Stimulated activated CD4-positive, alpha-beta T cell treated with anti-CD3 and anti-CD28 coated beads, Interleukin-2, amount 100 ng/mL, for 24 hours (primary cell): ENCODE measurements around the gene TMEM222.

Experiments used
- DNase-seq, 2 donors: peaks; one replicate each; pipeline ENCODE4 v3.0.0-alpha.2; 2020

The TMEM222 gene

DNA sequence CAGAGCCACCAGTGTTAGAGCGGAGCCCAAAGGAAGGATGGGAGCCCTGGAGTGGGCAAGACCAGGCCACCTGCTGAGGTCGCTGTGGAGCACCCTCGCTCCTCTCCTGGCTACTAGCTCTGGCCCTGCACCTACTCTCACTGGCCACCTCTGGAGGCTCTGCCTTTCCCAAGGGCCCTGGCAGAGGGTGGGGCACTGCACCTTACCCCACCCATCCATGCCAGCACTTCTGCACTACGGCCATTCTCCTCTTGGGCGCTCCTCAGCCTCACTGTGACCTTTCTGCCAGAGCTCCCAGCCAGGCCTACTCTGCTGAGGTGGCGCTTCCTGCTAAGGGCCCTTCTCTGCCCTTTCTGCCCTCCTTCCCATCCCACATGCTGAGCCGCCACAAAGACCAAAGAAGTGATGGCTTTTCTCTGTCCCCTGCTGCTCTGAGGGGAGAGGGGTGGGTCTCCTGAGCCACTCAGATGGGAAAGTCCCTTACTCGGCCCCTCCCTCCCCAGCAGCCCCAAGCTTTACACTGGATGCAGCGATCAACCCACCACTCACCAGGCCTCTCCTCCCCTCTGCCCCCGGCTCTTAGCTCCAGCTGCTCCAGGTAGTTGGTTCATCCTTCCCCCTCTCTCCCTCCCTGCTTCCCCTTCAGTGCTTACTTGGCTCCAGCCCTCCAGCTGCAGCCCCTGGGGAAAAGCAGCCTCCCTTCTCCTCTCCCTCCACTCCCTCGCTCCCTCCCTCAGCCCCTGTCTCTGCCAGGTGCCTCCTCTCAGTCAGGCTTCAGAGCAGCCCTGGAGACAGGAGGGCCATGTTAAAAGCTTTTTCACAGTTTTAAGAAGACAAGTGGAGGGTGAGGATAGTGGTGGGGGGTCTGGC lies 14.8 kb upstream of the TMEM222 start:
- no peak for DNase-seq

GRCh38 chr1:27307874-27308598 lies 13.9 kb upstream of the TMEM222 start:
- no peak for DNase-seq

- no peak for DNase-seq
Measured at GRCh38 chr1:27314169-27314568, 7.8 kb upstream of the TMEM222 start.

- no peak for DNase-seq
Measured at GRCh38 chr1:27314737-27315136, 7.2 kb upstream of the TMEM222 start.

DNA sequence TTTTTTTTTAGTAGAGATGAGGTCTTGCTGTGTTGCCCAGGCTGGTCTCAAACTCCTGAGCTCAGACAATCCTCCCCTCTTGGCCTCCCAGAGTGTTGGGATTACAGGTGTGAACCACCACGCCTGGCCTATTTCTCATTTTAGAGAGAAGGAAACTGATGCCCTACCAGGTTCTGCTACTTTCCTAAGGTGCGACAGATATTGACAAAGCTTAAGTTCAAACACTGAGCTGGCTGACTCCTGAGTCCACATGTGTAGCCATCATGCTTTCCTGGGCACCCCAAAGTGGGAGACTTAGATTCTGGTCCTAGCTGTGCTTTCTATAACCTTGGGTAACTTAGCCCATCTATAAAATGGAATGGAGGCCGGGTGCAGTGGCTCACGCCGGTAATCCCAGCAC lies 5.1 kb upstream of the TMEM222 start:
- DNase-seq = no peak

DNA sequence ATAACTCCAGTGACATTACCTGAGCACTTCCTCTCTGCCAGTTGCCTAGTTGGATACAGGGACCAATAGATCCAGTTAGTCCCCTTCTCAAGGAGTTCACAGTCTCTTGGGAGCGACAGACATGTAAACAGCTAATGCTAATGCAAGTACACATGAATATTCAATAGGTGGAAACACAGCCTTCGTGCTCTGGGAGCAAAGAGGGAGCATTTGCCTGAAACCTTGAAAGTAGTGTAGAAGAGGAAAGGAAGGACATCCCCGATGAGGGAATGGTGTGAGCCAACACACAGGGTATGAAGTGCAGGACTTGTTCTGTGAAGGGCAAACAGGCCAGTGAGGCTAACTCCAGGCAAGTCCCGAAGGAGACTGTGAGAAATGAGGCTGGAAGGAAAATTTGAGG lies 3.8 kb upstream of the TMEM222 start:
- no peak for DNase-seq

DNA sequence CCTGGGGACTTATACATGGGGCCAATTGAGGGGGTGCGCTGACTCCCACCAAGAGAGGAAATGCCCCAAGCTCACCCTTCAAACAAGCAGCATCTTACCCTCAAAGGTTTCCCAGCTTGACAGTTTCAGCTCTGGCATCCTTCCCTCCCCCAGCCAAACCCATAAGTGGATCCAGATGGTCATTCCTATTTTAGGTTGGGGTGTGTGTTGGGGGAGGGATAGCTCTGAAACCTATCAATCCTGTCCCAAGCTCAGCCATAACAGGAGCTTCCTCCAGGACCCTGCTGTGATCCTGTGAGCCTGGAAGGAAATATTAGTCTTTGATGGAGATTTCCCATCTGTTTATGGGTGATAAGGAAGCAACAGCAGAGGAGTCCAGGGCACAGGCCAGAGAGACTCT lies 3.4 kb upstream of the TMEM222 start:
- no peak for DNase-seq

DNA sequence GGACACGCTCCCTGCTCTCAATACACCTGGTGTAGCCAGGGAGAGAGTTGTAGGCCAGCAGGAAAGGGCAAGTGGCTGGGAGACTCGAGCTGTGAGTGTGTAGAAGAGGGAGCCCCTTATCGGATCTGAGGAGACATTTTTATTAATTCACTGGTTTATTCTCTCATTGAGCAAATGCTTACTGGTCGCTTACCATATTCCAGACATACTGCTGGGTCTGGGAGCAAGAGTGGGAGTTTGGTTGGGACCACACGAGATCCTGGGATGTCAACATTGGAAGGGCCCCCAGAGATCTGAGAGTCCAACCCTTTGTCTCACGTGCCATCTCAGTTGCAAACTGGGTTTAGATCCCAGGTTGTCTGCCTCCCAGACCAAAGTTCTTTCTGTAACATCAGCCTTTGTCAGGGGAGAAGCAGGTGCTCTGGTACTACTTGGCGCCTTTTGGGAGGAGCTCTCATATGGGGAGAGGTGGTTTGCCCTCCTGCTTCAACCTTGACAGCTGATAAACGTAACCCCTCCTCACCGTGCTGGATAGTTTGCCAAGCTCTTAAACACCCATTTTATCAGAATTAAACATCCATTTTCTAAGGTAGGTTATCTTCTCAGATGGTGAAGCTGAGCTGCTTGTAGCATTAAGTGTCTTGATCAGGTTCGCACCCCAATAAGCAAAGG lies 742 bp downstream of the TMEM222 start:
- no peak for DNase-seq

DNA sequence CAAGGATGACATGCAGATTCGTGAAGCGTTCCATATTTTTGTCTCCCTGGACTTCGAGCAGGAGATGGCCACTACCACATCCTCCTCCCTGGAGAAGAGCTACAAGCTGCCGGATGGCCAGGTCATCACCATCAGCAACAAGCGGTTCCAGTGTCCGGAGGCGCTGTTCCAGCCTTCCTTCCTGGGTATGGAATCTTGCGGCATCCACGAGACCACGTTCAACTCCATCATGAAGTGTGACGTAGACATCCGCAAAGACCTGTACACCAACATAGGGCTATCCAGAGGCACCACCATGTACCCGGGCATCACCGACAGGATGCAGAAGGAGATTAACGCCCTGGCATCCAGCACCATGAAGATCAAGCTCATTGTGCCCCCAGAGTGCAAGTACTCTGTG lies 3.3 kb downstream of the TMEM222 start:
- no peak for DNase-seq

DNA sequence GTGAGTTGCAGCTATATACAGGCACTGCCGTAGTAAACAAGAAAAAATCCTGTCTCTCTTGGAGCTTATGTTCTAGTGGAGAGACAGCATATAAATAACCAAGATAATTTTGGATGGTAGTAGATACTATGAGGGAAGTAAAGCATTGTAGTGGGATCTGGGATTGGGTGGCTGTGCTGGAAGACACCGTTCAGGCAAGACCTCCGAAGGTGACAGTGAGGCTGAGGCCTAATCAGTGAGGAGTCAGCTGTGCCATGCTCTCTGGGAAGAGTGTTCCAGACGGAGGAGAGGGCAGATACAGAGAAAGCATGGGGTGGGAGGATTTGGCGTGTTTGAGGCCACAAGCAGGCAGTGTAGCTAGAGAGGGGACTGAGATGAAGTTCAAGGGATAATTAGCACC lies 6.0 kb downstream of the TMEM222 start:
- no peak for DNase-seq

GRCh38 chr1:27330786-27331185 lies 8.8 kb downstream of the TMEM222 start:
- DNase-seq = no peak

DNA sequence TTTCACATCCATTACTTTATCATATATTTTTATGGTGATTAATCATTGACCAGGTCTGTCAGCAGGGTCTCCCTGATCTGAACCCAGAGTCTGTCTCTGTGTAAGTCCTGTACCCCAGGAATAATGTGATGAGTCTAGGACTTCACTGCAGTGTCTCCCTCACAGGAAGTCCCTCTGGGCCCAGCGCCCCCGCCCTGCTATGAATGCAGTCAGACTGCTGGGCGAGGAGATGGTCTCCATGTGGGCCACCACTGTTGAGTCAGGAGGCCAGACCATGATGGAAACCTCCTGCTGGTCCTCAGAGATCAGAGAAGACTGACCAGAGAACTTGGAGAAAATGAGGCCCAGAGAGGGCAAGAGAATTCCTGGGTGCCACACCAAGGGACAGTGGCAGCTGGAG lies 9.5 kb downstream of the TMEM222 start:
- no peak for DNase-seq

DNA sequence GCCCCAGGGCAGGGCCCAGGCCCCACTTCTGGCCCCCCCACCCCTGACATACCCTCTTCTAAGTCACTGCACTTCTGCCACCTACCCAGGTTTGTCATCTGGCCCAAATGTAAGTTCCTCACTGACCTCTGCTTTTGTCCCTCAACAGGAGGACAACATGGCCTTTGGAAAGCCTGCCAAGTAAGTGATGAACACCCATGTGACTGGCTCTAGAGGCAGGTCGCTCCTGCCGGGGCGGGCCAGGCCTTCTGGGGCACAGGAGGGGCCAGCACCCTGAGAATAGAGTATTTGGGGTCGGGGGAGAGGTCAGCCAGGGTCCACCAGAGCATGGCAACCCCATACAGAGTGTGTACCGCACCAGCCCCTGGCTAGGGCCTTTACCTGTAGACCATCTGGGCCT lies 10.0 kb downstream of the TMEM222 start:
- no peak for DNase-seq

- peak; percentile 59 to 63 for DNase-seq
Measured at GRCh38 chr1:27332536-27333281, 10.7 kb downstream of the TMEM222 start.

GRCh38 chr1:27333717-27334279 lies 11.8 kb downstream of the TMEM222 start:
- no peak for DNase-seq

DNA sequence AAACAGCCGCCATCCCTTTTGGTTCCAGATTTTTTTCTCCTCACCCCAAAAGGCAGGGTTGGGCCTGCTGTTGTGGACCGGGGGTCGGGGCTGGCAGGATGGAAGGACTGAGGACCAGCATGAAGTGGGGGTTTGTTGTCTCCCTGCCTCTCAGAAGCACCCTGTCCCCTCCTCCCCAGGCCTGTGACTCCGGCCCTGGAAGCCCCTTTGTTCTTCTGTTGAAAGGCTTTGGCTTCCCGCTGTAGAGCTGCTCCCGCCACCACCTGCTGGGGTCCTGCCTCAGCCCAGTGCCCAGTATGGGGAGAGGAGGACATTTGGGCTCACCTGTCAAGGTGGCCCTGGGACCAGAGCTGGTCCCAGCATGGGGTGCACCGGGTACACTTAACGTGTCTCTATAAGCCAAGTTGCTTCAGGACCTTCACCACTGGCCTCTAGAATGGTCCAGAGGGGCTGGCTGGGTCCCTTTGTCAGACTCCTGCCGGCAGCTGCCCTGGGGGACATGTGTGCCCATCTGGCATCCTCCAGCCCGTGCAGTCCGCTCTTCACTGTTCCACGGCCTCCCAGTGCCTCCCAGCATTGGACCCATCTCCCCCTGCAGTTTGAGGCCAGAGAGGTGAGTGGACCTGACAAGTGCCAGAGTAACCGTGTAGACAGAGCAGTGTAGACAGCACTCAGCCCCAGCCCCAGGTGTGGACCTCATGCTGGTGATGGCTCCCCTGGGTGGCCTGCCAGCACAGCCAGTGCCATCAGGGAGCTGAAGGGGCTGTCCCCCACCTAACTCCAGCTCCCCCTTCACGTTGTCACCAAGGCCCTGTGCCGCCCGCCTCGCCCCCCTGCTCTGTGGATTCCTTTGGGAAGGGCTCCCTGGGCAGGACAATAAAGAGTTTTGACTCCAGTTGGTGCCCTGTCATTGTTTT lies 13.8 kb downstream of the TMEM222 start:
- DNase-seq = no peak

DNA sequence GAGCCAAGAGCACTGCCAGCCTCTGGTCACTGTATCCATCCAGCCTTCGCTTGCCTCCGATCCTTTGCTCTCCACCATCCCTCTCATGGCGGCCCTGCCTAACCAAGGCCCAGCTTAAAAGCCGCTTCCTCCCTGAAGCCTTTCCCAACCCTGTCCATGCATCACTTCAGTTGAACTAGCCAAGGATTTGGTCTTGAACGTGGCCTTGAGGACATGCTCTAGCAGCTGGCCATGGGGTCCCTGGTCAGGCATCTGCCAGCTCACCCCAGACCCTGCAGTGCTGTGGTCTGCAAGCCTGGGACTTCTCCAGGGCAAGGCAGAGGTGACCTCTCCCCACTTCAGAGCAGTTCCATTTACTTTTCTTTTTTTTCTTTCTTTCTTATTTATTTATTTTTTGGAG lies 14.8 kb downstream of the TMEM222 start:
- DNase-seq = no peak

GRCh38 chr1:27338751-27339150 lies 16.8 kb downstream of the TMEM222 start:
- DNase-seq = no peak

- no peak for DNase-seq
Measured at GRCh38 chr1:27339213-27339612, 17.2 kb downstream of the TMEM222 start.

DNA sequence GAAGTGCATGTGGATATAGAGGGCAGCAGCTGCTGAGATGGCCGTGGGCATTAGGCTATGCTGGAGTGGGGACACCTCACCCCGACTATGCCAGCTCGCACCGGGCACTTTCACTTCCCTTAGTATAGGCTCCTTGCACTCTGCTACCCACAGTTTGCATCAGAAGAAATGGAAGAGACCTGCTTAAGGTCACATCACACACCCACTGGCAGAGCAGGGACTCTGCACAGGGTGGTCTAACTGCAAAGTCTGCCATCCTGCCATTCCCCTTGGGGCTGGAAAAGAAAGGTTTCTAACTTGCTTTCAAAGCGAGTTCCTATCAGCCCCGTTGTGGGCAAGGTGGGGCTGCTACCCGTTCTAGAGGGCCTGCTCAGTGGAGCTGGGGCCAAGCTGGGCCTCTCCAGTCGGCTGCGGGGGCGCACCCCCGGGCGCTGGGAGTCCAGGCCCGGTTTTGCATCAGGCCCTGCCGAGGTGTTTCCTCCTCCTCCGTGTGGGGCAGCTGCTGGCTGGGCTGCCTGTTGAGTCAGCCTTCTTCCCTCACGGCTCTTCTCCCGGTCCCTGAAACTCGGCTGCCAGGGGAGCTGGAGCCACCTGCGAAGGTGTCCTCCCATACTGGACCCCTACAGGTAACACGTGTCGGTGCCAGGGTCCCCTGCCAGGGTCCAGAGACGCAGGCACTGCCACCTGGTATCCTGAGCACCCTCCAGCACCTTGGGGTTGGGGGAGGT lies 19.7 kb downstream of the TMEM222 start, which contains the start of gene SYTL1:
Gene SYTL1 (plus strand): TSS at position 498 of the 728 bp plus-strand sequence. CDS start 3,313 bp downstream, outside the sequence.
- peak; percentile 57 to 68 for DNase-seq

DNA sequence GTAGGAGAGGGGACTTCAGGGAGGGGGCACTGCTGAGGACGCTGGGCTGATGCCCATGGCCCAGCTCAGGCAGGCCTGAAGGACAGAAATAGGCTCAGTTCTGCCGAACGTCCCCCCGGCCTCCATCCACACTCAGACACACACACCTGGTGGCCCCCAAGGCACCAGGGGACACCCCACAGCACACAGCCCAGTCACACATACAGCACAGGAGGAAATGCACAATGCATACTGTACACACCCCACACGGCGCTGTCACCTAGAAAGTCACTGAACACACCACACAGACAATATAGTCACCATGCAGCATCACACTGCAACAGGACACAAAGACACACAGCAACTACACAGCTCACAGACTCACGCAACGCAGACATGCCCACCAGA lies 20.4 kb downstream of the TMEM222 start:
- DNase-seq = peak; percentile 48 to 49
